GM12801 (cell line): ENCODE measurements around the gene PDE9A.

Source experiments
- TF ChIP-seq, protein P1 (sequence below): IDR thresholded peaks from one replicate; pipeline ENCODE4 v1.5.1; 2011; ENCODE audit warnings: control low read depth; ENCODE audit not compliant: insufficient read length; ENCODE audit errors: extremely low read depth

PDE9A gene

DNA sequence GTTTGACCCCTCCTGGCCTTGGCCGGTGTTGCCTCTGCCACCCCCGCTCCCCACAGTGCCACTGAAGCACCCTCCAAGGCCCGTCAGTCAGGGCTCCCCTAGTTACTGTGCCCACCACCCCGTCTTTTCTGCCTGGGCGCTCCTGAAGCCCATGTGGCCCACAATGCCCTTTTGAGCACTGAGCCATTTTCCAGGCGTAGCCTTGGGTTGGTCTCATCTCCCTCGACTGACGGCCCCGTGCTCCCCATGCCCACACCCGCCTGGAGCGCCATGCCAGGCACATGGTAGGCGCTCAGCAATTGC lies 118.0 kb downstream of the PDE9A start:
- TF ChIP-seq, protein P1, sequence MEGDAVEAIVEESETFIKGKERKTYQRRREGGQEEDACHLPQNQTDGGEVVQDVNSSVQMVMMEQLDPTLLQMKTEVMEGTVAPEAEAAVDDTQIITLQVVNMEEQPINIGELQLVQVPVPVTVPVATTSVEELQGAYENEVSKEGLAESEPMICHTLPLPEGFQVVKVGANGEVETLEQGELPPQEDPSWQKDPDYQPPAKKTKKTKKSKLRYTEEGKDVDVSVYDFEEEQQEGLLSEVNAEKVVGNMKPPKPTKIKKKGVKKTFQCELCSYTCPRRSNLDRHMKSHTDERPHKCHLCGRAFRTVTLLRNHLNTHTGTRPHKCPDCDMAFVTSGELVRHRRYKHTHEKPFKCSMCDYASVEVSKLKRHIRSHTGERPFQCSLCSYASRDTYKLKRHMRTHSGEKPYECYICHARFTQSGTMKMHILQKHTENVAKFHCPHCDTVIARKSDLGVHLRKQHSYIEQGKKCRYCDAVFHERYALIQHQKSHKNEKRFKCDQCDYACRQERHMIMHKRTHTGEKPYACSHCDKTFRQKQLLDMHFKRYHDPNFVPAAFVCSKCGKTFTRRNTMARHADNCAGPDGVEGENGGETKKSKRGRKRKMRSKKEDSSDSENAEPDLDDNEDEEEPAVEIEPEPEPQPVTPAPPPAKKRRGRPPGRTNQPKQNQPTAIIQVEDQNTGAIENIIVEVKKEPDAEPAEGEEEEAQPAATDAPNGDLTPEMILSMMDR = no peak

DNA sequence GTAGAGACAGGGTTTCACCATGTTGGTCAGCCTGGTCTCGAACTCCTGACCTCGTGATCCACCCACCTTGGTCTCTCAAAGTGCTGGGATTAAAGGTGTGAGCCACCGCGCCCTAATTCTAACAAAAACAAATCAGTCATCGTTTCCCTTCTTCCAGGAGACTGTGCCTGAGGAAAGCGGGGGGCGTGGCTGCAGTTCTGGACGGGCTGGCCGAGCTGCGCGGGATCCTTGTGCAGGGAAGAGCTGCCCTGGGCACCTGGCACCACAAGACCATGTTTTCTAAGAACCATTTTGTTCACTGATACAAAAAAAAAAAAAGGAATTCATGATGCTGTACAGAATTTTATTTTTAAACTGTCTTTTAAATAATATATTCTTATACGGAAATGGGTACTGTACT lies 121.7 kb downstream of the PDE9A start:
- TF ChIP-seq, protein P1 = no peak

DNA sequence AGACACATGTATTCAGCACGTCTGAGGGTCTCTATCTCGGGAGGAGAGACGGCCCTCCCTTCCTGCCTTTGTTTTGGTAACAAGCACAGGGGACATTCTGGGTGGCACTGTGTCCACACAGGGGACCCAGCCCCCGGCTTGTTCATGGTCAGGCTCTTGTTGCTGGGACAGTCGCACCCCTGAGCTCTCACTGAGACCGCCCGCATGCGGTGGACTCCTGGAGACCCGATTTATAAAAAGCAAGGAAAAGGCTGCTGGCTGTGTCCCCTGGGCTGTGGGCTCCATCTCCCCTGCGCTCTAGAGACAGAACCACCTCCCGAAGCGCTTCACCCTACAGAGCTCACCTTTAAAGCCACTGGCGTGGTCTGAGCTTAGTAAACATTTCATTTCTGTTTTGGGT lies 122.5 kb downstream of the PDE9A start:
- TF ChIP-seq, protein P1 = no peak

DNA sequence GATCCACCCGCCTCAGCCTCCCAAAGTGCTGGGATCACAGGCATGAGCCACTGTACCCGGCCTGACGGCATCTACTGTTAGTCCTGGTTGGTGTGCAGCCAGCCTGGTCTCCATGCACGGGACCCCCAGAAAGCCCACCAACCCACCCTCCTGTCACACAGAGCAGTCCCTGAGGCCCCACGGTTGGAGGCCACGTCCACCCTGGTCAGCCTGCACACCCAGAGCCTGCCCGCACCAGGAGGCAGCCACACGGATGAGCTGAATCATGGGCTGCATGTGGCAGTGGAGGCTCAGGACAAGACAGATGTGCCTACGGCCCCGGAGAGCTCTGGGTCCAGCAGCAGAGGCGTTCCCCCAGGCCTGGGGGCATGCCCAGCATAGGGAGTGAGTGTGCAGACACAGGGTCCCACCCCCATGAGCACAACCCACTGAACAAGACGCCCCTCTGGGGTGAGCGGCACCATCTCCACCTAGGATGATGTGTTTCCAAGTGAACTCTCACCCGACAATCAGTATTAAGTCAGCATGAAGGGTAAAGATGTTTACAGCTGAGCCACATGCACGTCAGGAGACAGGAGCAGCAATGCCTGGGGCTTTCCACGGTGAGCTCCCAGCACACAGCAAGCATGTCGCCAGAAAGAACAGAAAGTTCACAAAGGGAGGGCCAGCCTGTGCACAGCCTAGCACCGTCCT lies 123.8 kb downstream of the PDE9A start:
- TF ChIP-seq, protein P1 = no peak

DNA sequence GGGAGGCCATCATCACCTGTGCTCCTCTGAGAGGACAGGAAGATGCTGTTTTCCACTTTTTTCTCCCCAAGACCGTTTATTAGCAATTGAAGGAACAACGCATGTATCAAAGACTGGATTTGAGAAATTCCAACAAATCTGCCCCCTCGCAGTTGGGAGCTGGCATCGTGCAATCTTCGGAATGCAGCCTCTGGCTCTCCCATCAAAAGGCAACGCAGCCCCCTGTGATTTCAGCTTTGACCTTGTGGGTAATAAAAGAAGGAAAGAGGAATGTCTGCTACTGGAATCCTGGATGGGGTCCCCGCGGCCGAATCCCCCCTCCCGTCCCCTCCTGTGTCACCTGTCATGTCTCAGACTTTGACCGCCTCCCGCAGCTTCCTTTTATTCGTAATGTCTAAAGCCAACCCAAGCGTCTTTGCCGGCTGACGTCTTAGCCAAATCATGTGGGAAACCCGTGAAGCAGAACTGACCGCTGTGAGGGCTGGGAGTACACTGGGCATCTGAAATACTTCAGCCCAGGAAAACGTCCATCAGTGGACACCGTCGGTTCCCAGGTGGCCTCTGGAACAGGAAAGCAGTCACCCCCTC lies 124.4 kb downstream of the PDE9A start:
- TF ChIP-seq, protein P1 = no peak

DNA sequence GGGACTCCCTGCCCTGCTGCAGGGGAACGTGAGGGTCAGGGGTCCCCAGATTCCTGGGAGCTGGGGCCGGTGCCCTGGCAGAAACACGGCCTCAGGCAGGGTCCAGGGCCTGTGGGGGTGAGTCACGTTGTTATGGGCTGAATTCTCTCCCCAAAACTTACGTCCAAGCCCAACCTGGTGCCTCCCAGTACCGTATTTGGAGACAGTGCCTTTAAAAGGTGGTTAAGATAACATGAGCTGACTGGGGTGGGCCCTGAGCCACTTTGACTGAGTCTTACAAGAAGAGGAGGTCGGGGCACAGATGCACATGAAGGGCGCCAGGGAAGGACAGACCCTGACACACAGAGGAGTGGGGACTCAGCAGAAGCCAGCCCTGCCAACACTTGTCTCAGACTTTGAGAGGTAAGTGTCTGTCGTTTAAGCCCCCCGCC lies 126.0 kb downstream of the PDE9A start:
- TF ChIP-seq, protein P1 = no peak

DNA sequence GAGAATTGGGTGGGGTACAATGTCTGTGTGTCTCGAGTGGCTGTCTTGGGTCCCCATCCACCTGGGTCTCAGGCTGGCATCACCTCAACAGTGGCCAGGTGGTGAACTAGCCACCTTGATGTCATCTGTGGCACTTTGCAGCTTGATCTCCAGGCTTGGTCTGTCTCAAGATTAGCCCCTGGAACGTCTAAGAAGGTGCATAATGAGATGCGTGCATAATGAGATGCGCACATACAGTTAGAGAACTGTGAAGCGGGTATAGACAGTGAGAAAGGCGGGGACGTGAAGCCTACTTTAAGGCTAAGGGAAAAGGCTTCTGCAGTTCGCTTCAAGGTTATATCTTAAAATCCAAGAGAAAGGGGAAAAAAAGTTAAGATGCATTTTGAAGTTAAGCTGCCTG lies 127.2 kb downstream of the PDE9A start:
- TF ChIP-seq, protein P1 = no peak
